HG02938 (cell line): Measurements from ENCODE around the gene PDGFD.
A peak's percentile ranks its signal among the peaks of the same experiment; 100 is the strongest.

Experiments
- ATAC-seq: cut with Tn5 transposase; IDR thresholded peaks from one replicate; pipeline ENCODE4 v1.9.1; 2021; ENCODE audit warnings: mild to moderate bottlenecking, moderate library complexity; ENCODE audit not compliant: unreplicated experiment

PDGFD gene

GRCh38 chr11:103894034-103894433, 269.9 kb downstream of the PDGFD start:
- ATAC-seq, result no peak

GRCh38 chr11:103893371-103893770, 270.6 kb downstream of the PDGFD start:
- no peak for ATAC-seq

- ATAC-seq, result no peak
Observed at GRCh38 chr11:103892603-103893002, 271.3 kb downstream of the PDGFD start.

GRCh38 chr11:103890654-103891053, 273.3 kb downstream of the PDGFD start:
- no peak for ATAC-seq

GRCh38 chr11:103889679-103890078, 274.3 kb downstream of the PDGFD start:
- ATAC-seq, result no peak

- ATAC-seq, result no peak
Observed at GRCh38 chr11:103888541-103888951, 275.4 kb downstream of the PDGFD start.

GRCh38 chr11:103887001-103887658, 276.8 kb downstream of the PDGFD start:
- ATAC-seq, result no peak

GRCh38 chr11:103883856-103884255, 280.1 kb downstream of the PDGFD start:
- no peak for ATAC-seq

GRCh38 chr11:103883291-103883690, 280.7 kb downstream of the PDGFD start:
- no peak for ATAC-seq

- ATAC-seq, result no peak
Observed at GRCh38 chr11:103881584-103881983, 282.4 kb downstream of the PDGFD start.

GRCh38 chr11:103880968-103881367, 283.0 kb downstream of the PDGFD start:
- ATAC-seq, result no peak

GRCh38 chr11:103878646-103879045, 285.3 kb downstream of the PDGFD start:
- no peak for ATAC-seq

GRCh38 chr11:103877221-103877620, 286.7 kb downstream of the PDGFD start:
- ATAC-seq, result no peak

GRCh38 chr11:103875855-103876510, 288.0 kb downstream of the PDGFD start:
- peak; percentile 90 for ATAC-seq

- no peak for ATAC-seq
Observed at GRCh38 chr11:103872748-103873147, 291.2 kb downstream of the PDGFD start.

GRCh38 chr11:103871923-103872551, 291.9 kb downstream of the PDGFD start:
- ATAC-seq, result no peak

- ATAC-seq, result no peak
Observed at GRCh38 chr11:103870821-103871309, 293.1 kb downstream of the PDGFD start.

- no peak for ATAC-seq
Observed at GRCh38 chr11:103867481-103867880, 296.5 kb downstream of the PDGFD start.

GRCh38 chr11:103863497-103863896, 300.4 kb downstream of the PDGFD start:
- ATAC-seq, result no peak

- no peak for ATAC-seq
Observed at GRCh38 chr11:103862802-103863174, 301.2 kb downstream of the PDGFD start.

- ATAC-seq, result peak; percentile 57
Observed at GRCh38 chr11:103862094-103862801, 301.7 kb downstream of the PDGFD start.
